ENCODE results near the gene SEPTIN5. TPM values are rescaled to one million over a fixed set of nuclear protein-coding genes. Genes with fewer than 3 reads are reported as not detected.
A peak's percentile ranks its signal among the peaks of the same experiment; 100 is the strongest.

SEPTIN5 gene
- total and polyA plus RNA-seq, 8 donors: 4.2 to 53.4 (median 7.9) TPM

DNA sequence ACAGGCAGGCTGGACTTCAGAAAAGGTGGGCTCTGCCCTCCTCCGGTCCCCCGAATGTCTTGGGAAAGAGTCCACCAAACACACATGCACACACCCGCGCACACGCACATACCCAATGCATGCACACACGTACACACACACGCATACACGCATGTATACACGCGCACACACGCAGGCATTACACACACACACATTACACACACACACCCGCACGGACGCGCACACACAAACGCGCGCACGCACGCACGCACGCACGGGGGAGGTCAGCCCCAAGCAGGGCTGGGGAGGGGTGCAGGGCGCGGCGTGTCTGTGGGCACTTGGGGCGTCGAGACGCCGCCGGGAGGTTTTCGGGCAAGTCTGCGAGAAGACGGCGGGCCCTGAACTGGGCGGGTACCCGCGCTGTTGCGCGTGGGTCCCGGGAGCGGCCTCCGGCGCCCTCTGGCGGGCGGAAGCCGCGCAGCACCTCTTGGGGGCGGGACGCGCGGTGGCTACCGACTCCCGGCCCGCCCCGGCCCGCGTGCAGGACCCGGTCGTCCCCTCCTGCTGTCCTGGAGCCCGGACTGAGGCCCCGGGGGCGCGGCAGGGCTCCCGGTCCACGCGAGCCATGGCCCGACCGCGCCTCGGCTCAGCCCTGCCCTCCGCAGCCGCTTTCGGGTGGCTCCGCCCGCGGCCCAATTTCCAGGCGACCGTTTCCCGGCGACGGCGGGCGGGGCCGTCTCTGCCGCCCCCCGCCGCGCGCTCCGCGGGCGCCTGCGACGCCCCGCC lies 3.6 kb downstream of the SEPTIN5 start:
- Histone ChIP-seq H3K27me3 (no peaks in the 10 kb centered on the region), H3K4me1 (peaks cover 0 to 3% (median 0%) of the 10 kb centered on the region in 3 donors), H3K27ac (no peak overlapping the region), H3K36me3 (no peaks in the 10 kb centered on the region), H3K9me3 (no peaks in the 10 kb centered on the region), H3K4me3 (peak overlapping the region; percentile 18 to 69 (median 54))
- DNase-seq (peak in 5 of 6 donors; percentile 63 to 94 (median 80)), ATAC-seq (peak; percentile 86 to 91 (median 88)), FAIRE-seq (no peak)
- TF ChIP-seq CTCF (IDR thresholded peaks at IDR 0.05): peak; percentile 91 to 97 (median 97)
- WGBS, 2 donors: 6 to 8% methylated on average over 67 to 96 of the region's 96 CpGs
- intact Hi-C loops (cut with DNase I): no loop called here

GRCh38 chr22:19718456-19719049 lies 4.2 kb downstream of the SEPTIN5 start:
- FAIRE-seq (no peak), ATAC-seq (no peak), DNase-seq (peak in 2 of 6 donors; percentile 41 to 76)
- TF ChIP-seq CTCF (IDR thresholded peaks at IDR 0.05): no peak
- Histone ChIP-seq H3K4me1 (peaks cover 0 to 9% (median 0%) of the 10 kb centered on the region in 3 donors), H3K9me3 (no peaks in the 10 kb centered on the region), H3K27ac (no peak overlapping the region), H3K4me3 (peak overlapping the region; percentile 18 to 69 (median 54)), H3K27me3 (no peaks in the 10 kb centered on the region), H3K36me3 (no peaks in the 10 kb centered on the region)
- intact Hi-C loops (cut with DNase I): no loop called here
- WGBS, 2 donors: 8 to 11% methylated on average over 28 to 70 of the region's 70 CpGs

GRCh38 chr22:19719050-19719482 lies 4.8 kb downstream of the SEPTIN5 start:
- no peak for ATAC-seq
- Histone ChIP-seq H3K27me3 (no peaks in the 10 kb centered on the region), H3K27ac (no peak overlapping the region), H3K36me3 (no peaks in the 10 kb centered on the region), H3K4me1 (peaks cover 0 to 9% (median 0%) of the 10 kb centered on the region in 3 donors), H3K4me3 (peak overlapping the region in 2 of 4 donors; percentile 60 to 69), H3K9me3 (no peaks in the 10 kb centered on the region)
- no peak for TF ChIP-seq CTCF (IDR thresholded peaks at IDR 0.05)
- no peak for FAIRE-seq
- intact Hi-C loops (cut with DNase I): no loop called here
- WGBS, 2 donors: 35 to 57% methylated on average over 23 to 31 of the region's 31 CpGs
- peak in 2 of 6 donors; percentile 41 to 72 for DNase-seq

DNA sequence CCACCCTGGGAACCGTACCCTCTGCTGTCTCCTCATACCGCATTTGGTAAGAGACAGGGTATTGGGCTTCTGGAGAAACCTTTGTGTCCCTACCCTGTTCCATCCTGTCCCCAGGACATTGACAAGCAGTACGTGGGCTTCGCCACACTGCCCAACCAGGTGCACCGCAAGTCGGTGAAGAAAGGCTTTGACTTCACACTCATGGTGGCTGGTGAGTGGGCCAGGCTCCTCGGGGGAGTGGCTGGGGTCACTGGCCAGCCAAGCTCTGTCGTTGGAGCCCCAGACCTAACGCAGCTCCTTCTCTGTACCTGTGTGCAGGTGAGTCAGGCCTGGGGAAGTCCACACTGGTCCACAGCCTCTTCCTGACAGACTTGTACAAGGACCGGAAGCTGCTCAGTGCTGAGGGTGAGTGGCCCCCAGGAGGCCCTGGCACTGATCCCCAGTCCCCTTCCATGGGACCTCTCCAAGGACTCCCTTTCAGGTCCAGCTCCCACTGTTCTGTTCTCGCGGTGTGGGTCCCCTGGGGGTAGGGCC lies 5.3 kb downstream of the SEPTIN5 start:
- intact Hi-C loops (cut with DNase I): no loop called here
- WGBS, 2 donors: 88 to 95% methylated on average over 12 of the region's 12 CpGs
- Histone ChIP-seq H3K27ac (no peak overlapping the region), H3K27me3 (no peaks in the 10 kb centered on the region), H3K36me3 (no peaks in the 10 kb centered on the region), H3K4me3 (peak overlapping the region in 1 of 4 donors; percentile 69), H3K9me3 (no peaks in the 10 kb centered on the region), H3K4me1 (peaks cover 0 to 9% (median 0%) of the 10 kb centered on the region in 3 donors)
- TF ChIP-seq CTCF (IDR thresholded peaks at IDR 0.05): no peak
- FAIRE-seq: no peak
- ATAC-seq: no peak
- peak in 2 of 6 donors; percentile 17 to 40 for DNase-seq
